HG02588 (cell line): ENCODE measurements around the gene GREB1L.
"Not testable (repeated sequence)": the region's sequence is repeated elsewhere in the genome, so short reads cannot be mapped to it uniquely, and the experiment has no call there.

Experiments used
- ATAC-seq: cut with Tn5 transposase; IDR thresholded peaks from one replicate; pipeline ENCODE4 v1.9.1; 2021; ENCODE audit warnings: mild to moderate bottlenecking, moderate library complexity; ENCODE audit not compliant: unreplicated experiment

The GREB1L gene

GRCh38 chr18:21362831-21363230, 120.8 kb downstream of the GREB1L start:
- ATAC-seq, result no peak

DNA sequence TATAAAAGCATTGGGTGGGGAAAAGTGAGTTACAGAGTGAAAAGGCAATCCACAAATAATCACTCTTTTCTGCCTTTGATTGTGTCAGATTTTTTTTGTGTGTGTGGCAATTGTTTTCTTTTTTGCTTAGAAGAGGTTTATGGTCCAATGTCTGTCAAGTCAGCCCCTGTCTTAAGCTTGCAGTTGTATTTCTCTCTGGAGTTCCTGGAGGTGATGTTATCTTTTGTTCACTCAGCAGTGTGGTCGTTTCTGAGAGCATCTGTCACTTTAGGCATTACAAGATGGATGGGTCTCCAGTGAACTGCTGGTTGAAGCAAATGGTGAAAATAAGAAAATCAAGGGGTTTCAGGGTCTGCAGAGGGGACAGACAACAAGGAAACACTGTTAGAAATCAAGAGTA, 121.3 kb downstream of the GREB1L start:
- ATAC-seq, result no peak

GRCh38 chr18:21364471-21364870, 122.4 kb downstream of the GREB1L start:
- no peak for ATAC-seq

DNA sequence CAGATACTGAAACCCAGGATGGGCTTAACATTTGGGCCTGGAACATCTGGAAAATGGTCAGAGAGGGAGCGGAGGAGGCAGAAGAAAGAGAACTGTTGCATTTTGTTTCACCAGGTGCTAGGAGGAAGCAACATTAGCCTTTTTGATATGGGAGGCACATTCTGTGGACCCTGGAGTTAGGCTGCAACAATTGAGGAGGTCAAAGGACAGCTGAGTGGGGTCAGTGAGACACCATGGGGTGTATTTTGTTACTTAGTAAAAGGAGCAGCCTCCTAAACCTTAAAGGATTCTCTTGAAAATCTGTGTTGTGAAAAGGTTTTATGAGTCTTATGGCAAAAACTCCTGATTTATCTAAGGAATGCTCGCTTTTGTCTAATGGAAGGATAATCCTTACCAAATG, 124.9 kb downstream of the GREB1L start:
- ATAC-seq, result no peak

DNA sequence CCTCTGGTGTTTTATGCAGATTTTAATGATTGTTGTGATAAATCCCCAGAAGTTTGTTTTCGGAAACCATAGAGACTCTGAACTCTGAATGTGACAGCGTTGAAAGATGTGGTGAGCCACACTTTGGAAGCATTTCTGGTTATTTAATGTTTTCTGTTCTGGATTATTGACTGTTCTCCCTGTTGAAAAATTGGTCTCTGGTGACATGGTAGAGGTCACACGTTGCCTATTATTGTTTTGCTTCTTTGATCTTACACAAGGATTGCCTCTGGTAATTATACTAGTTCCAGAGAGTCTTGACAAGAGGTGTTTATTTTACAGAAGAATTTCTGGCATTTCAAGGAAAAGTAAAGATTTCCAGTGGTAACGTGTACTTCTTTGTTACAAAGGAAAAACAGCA, 127.1 kb downstream of the GREB1L start:
- ATAC-seq, result no peak

GRCh38 chr18:21369597-21369996, 127.6 kb downstream of the GREB1L start:
- not testable (repeated sequence) for ATAC-seq

GRCh38 chr18:21383031-21383430, 141.0 kb downstream of the GREB1L start:
- no peak for ATAC-seq

DNA sequence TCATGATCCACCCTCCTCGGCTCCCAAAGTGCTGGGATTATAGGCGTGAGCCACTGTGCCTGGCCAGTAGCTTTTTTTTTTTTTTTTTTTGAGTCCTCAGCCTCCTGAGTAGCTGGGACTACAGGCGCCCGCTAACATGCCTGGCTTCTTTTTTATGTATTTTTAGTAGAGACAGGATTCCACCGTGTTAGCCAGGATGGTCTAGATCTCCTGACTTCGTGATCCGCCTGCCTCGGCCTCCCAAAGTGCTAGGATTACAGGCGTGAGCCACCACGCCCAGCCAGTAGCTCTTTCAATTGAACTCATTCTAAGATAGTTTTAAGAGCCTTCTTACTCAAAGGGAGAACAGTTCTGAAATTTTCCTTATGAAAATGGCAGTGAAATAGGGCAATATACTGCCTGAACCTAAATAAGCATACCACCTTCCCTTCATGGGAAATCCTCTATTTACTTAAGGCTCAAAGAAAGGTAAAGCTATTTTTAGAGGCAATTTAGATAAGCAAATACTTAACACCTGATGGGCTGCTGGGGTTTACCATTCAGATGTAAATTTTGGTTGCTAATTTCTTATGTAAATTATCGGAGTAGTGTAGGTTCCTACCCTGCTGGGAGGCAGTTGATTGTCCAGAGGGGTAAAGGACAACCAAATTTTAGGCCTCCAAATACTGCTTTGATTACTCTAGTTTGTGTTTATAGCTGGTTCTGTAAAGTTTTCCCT, 144.7 kb downstream of the GREB1L start:
- ATAC-seq, result no peak

DNA sequence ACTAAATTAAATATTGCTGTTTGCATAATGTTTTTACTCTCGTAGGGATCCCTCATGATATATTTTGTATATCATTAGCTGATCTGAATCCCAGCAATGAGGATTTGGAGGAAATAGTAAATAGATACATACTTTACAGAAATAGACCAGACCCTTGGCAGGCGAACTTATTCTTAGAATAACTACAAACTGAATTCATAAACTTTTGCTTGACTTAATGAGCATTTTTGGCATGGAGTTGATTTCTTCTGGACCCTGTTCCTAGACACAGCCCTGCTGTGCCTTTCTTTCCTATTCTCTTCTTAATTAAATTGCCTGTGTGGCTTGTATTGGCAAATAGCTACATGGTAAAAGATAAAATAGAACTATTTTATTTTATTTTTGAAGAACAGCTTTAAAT, 145.9 kb downstream of the GREB1L start:
- ATAC-seq, result no peak

- no peak for ATAC-seq
Observed at GRCh38 chr18:21389283-21389682, 147.3 kb downstream of the GREB1L start.

- ATAC-seq, result no peak
Observed at GRCh38 chr18:21389903-21390302, 147.9 kb downstream of the GREB1L start.

- ATAC-seq, result no peak
Observed at GRCh38 chr18:21391074-21391673, 149.1 kb downstream of the GREB1L start.

DNA sequence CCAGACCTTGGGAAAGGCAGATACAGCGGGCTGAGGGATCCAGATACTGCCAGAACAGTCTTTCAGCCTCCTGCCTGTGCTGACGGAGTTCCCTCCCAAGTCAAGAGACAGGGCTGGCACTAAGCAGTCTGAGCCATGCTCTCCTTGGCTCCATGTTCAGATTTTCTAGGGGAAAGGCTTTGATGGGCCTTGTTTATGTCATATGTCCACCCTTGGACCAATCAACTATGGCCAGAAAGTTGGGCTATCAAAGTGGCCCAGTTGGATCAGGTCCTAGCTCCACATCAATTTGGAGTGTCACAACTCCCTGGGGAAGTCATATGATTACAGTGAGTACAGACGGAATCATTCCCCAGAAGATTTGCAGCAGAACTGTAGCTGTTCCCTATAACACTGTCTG, 152.0 kb downstream of the GREB1L start:
- ATAC-seq, result no peak

DNA sequence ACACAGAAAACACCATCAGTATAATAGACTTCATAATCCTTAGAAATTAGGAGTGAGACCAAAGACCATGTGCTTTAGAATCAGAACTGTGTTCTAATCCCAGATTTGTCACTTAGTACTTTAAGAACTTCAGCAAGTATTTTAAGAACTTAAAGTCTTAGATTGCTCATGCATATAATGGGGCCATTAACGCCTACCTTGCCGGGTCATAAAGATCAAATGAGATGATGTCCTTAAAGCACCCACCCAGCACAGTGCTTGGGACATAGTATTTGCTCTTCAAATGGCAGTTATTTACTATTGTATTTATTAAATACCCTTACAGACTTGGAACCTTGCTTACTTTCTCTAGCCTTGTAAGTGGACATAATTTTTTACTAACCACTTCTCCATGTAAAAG, 156.1 kb downstream of the GREB1L start:
- no peak for ATAC-seq

DNA sequence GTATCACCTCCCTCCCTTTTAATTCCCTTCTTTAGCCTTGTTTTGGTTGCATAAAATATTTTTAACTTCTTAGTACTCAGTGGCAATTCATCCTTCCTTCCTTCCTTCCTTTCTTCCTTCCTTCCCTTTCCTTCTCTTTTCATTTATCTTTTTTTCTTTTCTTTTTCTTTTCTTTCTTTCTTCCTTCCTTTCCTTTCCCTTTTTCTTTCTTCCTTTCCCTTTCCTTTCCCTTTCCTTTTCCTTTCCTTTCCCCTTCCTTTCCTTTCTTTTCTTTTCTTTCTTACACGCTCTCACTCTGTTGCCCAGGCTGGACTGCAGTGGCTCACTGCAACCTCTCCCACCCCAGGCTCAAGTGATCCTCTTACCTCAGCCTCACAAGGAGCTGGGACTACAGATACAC, 160.2 kb downstream of the GREB1L start:
- no peak for ATAC-seq

DNA sequence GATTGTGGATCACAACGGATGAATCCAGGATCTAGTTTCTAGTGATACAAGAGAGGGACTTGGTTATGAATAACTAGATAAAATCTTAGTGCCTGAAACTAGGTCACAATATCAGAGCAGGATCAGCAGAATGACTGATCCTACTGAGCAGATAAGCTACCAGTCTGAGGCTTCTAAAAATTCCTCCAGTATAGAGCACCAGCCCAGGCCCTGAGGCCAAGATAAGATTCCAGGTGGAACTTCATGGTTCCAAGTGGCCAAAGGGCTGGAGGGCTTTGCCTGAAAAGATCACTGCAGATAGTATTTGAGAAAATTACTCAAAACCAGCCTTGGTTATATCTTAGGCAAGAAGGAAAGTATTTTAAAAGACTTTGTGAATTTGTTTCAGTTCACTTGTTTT, 162.4 kb downstream of the GREB1L start:
- no peak for ATAC-seq

DNA sequence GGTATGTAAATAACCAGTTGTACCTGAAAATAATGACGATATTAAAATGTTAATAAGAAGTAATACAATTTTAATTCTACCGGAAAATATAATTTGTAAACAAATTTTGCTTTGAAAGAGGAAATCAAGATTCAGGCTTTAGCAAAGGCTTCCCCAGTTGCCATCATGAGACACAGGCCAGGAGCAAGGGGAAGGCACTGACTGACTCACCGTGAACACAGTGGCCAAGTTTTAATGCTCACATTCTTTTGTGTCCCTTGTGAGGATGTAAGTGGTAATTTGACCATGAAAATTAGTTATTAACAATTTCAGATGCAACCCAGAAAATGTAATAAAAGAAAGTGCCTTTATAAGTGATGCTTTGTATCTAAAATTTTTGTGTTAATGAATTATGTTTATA, 164.1 kb downstream of the GREB1L start:
- no peak for ATAC-seq

GRCh38 chr18:21408681-21409080, 166.6 kb downstream of the GREB1L start:
- no peak for ATAC-seq

GRCh38 chr18:21433436-21433835, 191.4 kb downstream of the GREB1L start:
- no peak for ATAC-seq

DNA sequence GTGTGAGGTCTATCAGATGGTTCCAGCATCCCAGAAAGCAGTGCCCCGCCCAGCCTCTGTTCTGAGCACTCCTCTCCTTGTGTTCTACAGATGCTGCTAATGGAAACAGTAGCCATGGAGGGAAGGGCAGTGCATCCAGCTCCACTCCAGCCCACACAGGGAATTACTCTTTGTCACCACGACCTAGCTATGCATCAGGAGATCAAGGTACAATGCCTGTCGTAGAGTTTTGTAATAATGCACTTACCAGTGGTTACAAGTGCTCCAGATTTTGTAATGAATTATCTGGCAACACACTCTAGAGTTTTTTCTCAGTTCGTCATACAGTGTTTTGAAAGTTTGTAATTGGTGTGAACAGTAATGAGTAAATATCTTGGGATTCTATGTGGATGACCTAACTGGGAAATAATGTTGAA, 197.4 kb downstream of the GREB1L start:
- ATAC-seq, result no peak

- ATAC-seq, result no peak
Observed at GRCh38 chr18:21441670-21442069, 199.6 kb downstream of the GREB1L start.

GRCh38 chr18:21443776-21444464, 201.9 kb downstream of the GREB1L start:
- no peak for ATAC-seq
